HL-60 (cell line): Measurements from ENCODE around the gene RASSF7.

Source experiments
- DNase-seq, 2 experiments: peaks; one replicate each; pipeline ENCODE4 v3.0.0-alpha.2; 2010 to 2020; ENCODE audit warnings: low read depth in 1 of 2, low spot score in 1 of 2
- H3K27ac ChIP-seq: fragments of 250-450 bp; sonication (Bioruptor Pico); replicated peaks from 2 replicates; pipeline ENCODE4 v1.5.1; 2020; ENCODE audit warnings: mild to moderate bottlenecking, moderate library complexity
- H3K27me3 ChIP-seq: fragments of 250-450 bp; sonication (Bioruptor Pico); 2 replicates; pipeline ENCODE4 v1.5.1; 2021; ENCODE audit warnings: mild to moderate bottlenecking, moderate library complexity; ENCODE audit not compliant: insufficient read depth, poor library complexity, severe bottlenecking
- H3K4me3 ChIP-seq: replicated peaks from 2 replicates; pipeline ENCODE4 v1.5.1; 2011; ENCODE audit warnings: mild to moderate bottlenecking, control low read depth, low read length; ENCODE audit not compliant: insufficient read depth
- GABPA ChIP-seq: IDR thresholded peaks from 2 replicates; pipeline ENCODE4 v1.6.1; 2012; ENCODE audit warnings: low read depth
- POLR2AphosphoS5 ChIP-seq: IDR thresholded peaks from 2 replicates; pipeline ENCODE4 v1.6.1; 2012; ENCODE audit warnings: low read depth
- SPI1 ChIP-seq: IDR thresholded peaks from 2 replicates; pipeline ENCODE4 v1.6.1; 2012; ENCODE audit warnings: low read depth, mild to moderate bottlenecking, borderline replicate concordance
- TF ChIP-seq, protein P1 (sequence below): IDR thresholded peaks from one replicate; pipeline ENCODE4 v1.5.1; 2011; ENCODE audit warnings: low read length, control low read depth, inconsistent platforms; ENCODE audit not compliant: insufficient read depth
- TF ChIP-seq, protein P2 (sequence below): IDR thresholded peaks from 2 replicates; pipeline ENCODE4 v1.6.1; 2012; ENCODE audit warnings: low read depth; ENCODE audit not compliant: insufficient replicate concordance

Gene RASSF7

DNA sequence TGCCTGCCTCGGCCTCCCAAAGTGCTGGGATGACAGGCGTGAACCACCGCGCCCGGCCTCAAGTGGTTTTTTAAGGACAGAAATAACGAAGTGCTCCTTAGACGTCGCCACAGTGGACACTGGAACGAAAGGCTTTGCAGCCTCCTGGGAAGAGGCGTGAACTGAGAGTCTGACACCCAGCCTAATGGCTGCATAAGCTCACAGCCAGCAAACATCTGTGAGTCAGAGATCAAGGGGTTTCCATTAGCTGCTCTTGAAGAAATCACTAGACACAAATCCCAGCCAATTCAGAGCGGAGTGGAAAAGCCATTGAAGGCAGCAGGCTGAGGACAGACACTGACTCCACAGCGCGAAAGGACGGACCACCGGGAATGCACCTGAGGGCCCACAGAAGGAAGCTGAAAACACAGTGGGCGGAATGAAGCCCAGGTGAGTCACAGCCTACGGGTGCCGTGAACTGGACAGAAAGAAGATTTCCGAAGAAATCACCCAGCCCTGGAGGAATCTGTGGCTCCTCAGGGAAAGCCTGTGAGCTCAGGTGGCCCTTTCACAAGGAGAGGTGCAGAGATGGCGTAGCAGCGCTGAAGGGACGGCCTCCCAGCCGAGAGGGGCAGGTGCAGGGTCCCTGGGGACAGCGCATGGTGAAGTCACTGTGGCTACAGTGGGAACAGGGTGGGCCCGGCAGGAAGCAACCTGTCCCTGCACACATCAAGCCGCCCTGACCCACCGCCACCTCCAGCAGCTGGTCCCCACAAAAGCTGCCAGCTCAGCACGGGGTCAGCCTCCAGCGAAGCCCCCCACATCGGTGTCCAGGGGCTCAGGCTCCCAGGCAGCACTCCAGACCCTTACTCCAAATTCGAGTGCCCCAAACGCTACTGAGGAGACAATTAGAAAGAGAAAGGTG lies 11.8 kb upstream of the RASSF7 start:
- Histone ChIP-seq H3K27ac (no peak overlapping the region), H3K27me3 (no peaks in the 10 kb centered on the region), H3K4me3 (no peak overlapping the region)
- no peak for TF ChIP-seq POLR2AphosphoS5
- no peak for DNase-seq

DNA sequence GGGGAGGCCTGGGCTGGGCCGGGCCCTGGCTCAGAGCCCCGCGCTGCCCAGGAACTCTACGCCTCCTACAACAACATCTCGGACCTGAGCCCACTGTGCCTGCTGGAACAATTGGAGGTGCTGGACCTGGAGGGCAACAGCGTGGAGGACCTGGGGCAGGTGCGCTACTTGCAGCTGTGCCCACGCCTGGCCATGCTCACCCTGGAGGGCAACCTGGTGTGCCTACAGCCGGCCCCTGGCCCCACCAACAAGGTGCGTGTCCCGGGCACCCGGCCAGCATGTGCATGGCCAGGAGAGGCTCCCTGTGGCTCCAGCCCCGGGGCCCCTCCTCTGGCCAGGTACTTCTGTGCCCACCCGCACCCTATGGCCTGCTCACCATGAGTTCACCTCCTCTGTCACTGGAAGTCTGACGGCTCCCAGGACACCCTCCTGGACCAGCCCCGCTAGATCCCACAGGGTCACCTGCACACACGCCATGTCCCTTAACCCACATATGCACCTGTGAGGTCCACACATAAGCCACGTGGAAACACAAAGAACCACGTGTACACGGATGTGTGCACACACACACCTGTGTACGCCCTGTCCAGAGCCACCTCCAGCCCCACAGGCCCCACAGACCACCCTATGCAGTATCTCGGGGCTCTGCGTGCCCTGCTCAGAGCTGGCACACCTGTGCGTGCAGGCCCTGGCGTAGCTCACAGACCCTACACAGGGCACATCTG lies 10.6 kb upstream of the RASSF7 start:
- Histone ChIP-seq H3K27ac (no peak overlapping the region), H3K27me3 (peaks cover under 1% of the 10 kb centered on the region), H3K4me3 (no peak overlapping the region)
- TF ChIP-seq GABPA: no peak
- TF ChIP-seq POLR2AphosphoS5: no peak
- TF ChIP-seq, protein P1, sequence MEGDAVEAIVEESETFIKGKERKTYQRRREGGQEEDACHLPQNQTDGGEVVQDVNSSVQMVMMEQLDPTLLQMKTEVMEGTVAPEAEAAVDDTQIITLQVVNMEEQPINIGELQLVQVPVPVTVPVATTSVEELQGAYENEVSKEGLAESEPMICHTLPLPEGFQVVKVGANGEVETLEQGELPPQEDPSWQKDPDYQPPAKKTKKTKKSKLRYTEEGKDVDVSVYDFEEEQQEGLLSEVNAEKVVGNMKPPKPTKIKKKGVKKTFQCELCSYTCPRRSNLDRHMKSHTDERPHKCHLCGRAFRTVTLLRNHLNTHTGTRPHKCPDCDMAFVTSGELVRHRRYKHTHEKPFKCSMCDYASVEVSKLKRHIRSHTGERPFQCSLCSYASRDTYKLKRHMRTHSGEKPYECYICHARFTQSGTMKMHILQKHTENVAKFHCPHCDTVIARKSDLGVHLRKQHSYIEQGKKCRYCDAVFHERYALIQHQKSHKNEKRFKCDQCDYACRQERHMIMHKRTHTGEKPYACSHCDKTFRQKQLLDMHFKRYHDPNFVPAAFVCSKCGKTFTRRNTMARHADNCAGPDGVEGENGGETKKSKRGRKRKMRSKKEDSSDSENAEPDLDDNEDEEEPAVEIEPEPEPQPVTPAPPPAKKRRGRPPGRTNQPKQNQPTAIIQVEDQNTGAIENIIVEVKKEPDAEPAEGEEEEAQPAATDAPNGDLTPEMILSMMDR: no peak
- TF ChIP-seq, protein P2, sequence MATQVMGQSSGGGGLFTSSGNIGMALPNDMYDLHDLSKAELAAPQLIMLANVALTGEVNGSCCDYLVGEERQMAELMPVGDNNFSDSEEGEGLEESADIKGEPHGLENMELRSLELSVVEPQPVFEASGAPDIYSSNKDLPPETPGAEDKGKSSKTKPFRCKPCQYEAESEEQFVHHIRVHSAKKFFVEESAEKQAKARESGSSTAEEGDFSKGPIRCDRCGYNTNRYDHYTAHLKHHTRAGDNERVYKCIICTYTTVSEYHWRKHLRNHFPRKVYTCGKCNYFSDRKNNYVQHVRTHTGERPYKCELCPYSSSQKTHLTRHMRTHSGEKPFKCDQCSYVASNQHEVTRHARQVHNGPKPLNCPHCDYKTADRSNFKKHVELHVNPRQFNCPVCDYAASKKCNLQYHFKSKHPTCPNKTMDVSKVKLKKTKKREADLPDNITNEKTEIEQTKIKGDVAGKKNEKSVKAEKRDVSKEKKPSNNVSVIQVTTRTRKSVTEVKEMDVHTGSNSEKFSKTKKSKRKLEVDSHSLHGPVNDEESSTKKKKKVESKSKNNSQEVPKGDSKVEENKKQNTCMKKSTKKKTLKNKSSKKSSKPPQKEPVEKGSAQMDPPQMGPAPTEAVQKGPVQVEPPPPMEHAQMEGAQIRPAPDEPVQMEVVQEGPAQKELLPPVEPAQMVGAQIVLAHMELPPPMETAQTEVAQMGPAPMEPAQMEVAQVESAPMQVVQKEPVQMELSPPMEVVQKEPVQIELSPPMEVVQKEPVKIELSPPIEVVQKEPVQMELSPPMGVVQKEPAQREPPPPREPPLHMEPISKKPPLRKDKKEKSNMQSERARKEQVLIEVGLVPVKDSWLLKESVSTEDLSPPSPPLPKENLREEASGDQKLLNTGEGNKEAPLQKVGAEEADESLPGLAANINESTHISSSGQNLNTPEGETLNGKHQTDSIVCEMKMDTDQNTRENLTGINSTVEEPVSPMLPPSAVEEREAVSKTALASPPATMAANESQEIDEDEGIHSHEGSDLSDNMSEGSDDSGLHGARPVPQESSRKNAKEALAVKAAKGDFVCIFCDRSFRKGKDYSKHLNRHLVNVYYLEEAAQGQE: no peak
- TF ChIP-seq SPI1: no peak
- DNase-seq: no peak

DNA sequence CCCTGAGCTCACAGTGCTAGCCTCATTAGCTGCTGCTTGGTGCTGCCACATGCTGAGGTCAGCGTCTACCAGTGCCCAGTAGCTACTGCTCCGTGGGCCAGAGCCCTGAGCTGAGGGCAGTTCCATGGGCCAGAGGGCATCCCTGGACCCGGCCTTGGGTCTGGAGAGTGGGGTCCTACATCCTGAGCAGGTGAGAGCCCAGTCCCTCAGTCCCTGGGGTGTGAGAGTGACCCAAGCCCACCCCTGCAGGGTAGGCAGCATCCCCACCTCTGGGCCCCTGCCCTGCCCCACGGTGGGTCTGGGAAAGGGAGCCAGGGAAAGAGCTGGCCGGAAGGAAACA lies 10.1 kb upstream of the RASSF7 start:
- TF ChIP-seq SPI1 (no peak), GABPA (no peak), POLR2AphosphoS5 (no peak)
- TF ChIP-seq, protein P1: no peak
- TF ChIP-seq, protein P2: no peak
- H3K27ac ChIP-seq: no peak overlapping the region
- DNase-seq: no peak

DNA sequence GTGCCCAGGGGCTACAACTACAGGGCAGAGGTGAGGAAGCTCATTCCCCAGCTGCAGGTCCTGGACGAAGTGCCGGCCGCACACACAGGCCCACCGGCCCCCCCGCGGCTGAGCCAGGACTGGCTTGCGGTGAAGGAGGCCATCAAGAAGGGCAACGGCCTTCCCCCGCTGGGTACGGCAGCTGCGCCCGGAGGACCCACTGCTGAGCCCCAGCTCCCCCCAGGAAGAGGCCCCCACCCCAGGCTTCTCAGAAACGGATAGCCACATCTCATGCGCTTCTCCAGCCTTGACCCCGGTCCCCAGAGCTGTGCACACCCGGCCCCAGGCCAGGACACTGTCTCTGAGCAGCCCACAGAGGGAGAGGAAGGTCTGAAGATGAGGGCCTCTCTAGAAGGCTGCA lies 9.6 kb upstream of the RASSF7 start:
- TF ChIP-seq SPI1 (no peak), GABPA (no peak)
- TF ChIP-seq, protein P2: no peak
- Histone ChIP-seq H3K27me3 (peaks cover 8% of the 10 kb centered on the region), H3K27ac (no peak overlapping the region), H3K4me3 (no peak overlapping the region)
- DNase-seq: no peak

More for the DNA sequence above, 10.1 kb upstream of the RASSF7 start:
- Histone ChIP-seq H3K27me3 (peaks cover 6% of the 10 kb centered on the region), H3K4me3 (no peak overlapping the region)
